ENCODE measurements around the gene EIF5B. TPM values are rescaled to one million over a fixed set of nuclear protein-coding genes. Genes with fewer than 3 reads are reported as not detected.

The EIF5B gene
- polyA plus RNA-seq, 1 donor from 2014 or later: 8.0 TPM

- no peak overlapping the region for H3K27ac ChIP-seq (ENCODE audit: low read length)
- H3K4me2 ChIP-seq (ENCODE audit: low read length): no peak overlapping the region
- no peaks in the 10 kb centered on the region for H3K36me3 ChIP-seq (ENCODE audit: insufficient read depth, low read length)
- H3K9ac ChIP-seq (ENCODE audit: low read length): no peak overlapping the region
- H3K27me3 ChIP-seq (ENCODE audit: insufficient read depth, low read depth, low read length): no peaks in the 10 kb centered on the region
- no peaks in the 10 kb centered on the region for H3F3A ChIP-seq (ENCODE audit: insufficient read depth, low read length, poor library complexity, severe bottlenecking)
- no peak overlapping the region for H3K4me3 ChIP-seq (ENCODE audit: low read length)
- no peak overlapping the region for H2AFZ ChIP-seq (ENCODE audit: low read depth, low read length)
- no peaks in the 10 kb centered on the region for H4K20me1 ChIP-seq (ENCODE audit: insufficient read depth)
- H3K79me2 ChIP-seq (replicated peaks; ENCODE audit: insufficient read depth, low read length): no peaks in the 10 kb centered on the region
- no peaks in the 10 kb centered on the region for H3K9me3 ChIP-seq (ENCODE audit: low read length)
- no peaks in the 10 kb centered on the region for H3K9me2 ChIP-seq (ENCODE audit: insufficient read depth, low read length)
- no peak for TF ChIP-seq SMC3 (conservative IDR thresholded peaks at IDR 0.05; ENCODE audit: poor library complexity)
- no peak for TF ChIP-seq POLR2AphosphoS5 (IDR thresholded peaks at IDR 0.05)
- TF ChIP-seq RAD21 (conservative IDR thresholded peaks at IDR 0.05): no peak
These were observed 93.6 kb downstream of the EIF5B start for GRCh38 chr2:99430614-99431291.

- Histone ChIP-seq H2AFZ (ENCODE audit: low read depth, low read length) (no peak overlapping the region), H3K4me3 (ENCODE audit: low read length) (no peak overlapping the region), H3K27ac (ENCODE audit: low read length) (no peak overlapping the region), H3K9me3 (ENCODE audit: low read length) (no peaks in the 10 kb centered on the region), H3K36me3 (ENCODE audit: insufficient read depth, low read length) (no peaks in the 10 kb centered on the region), H3K9ac (ENCODE audit: low read length) (no peak overlapping the region), H3K4me2 (ENCODE audit: low read length) (no peak overlapping the region), H3K79me2 (replicated peaks; ENCODE audit: insufficient read depth, low read length) (no peaks in the 10 kb centered on the region), H4K20me1 (ENCODE audit: insufficient read depth) (no peaks in the 10 kb centered on the region), H3K27me3 (ENCODE audit: insufficient read depth, low read depth, low read length) (no peaks in the 10 kb centered on the region), H3K9me2 (ENCODE audit: insufficient read depth, low read length) (no peaks in the 10 kb centered on the region), H3F3A (ENCODE audit: insufficient read depth, low read length, poor library complexity, severe bottlenecking) (no peaks in the 10 kb centered on the region)
- TF ChIP-seq POLR2AphosphoS5 (IDR thresholded peaks at IDR 0.05) (no peak), MXI1 (conservative IDR thresholded peaks at IDR 0.05; ENCODE audit: poor library complexity, severe bottlenecking) (no peak), SMC3 (conservative IDR thresholded peaks at IDR 0.05; ENCODE audit: poor library complexity) (no peak), CTCF (IDR thresholded peaks at IDR 0.05; ENCODE audit: poor library complexity, severe bottlenecking) (no peak), TAF1 (IDR thresholded peaks at IDR 0.05; ENCODE audit: low read depth) (no peak), EZH2 (IDR thresholded peaks at IDR 0.05; ENCODE audit: borderline replicate concordance, insufficient read depth, low read length, poor library complexity, severe bottlenecking) (no peak), EP300 (conservative IDR thresholded peaks at IDR 0.05; ENCODE audit: poor library complexity, severe bottlenecking) (no peak), RAD21 (conservative IDR thresholded peaks at IDR 0.05) (no peak), REST (IDR thresholded peaks at IDR 0.05; ENCODE audit: borderline replicate concordance) (no peak)
These were observed 94.5 kb downstream of the EIF5B start for GRCh38 chr2:99431587-99432275.
